ENCODE measurements around the gene EPC1.

Gene EPC1

GRCh38 chr10:32323051-32323450 is 23.9 kb downstream of the EPC1 start:
- H3K4me1 Mint-ChIP-seq = peaks cover 61% of the 10 kb centered on the region
- H3K27me3 Mint-ChIP-seq (ENCODE audit: low read depth) = no peaks in the 10 kb centered on the region
- peaks cover 24% of the 10 kb centered on the region for H3K36me3 Mint-ChIP-seq (ENCODE audit: low read depth)
- H3K4me3 Mint-ChIP-seq = no peak overlapping the region
- no peak for TF ChIP-seq CTCF (IDR thresholded peaks at IDR 0.05; ENCODE audit: unreplicated experiment in 3 of 3)
- H3K9me3 Mint-ChIP-seq = no peaks in the 10 kb centered on the region
- no peak overlapping the region for H3K27ac Mint-ChIP-seq

- H3K36me3 Mint-ChIP-seq (ENCODE audit: low read depth) = peaks cover 30% of the 10 kb centered on the region
- peak overlapping the region in 1 of 3 experiments; percentile 53 for H3K27ac Mint-ChIP-seq
- H3K4me3 Mint-ChIP-seq = no peak overlapping the region
- no peak for TF ChIP-seq CTCF (IDR thresholded peaks at IDR 0.05; ENCODE audit: unreplicated experiment in 3 of 3)
- H3K9me3 Mint-ChIP-seq = no peaks in the 10 kb centered on the region
- H3K27me3 Mint-ChIP-seq (ENCODE audit: low read depth) = no peaks in the 10 kb centered on the region
- H3K4me1 Mint-ChIP-seq = peaks cover 46% of the 10 kb centered on the region
Observed at GRCh38 chr10:32321016-32321631, 25.8 kb downstream of the EPC1 start.

GRCh38 chr10:32318476-32318896 is 28.5 kb downstream of the EPC1 start:
- Mint-ChIP-seq H3K4me1 (peaks cover 50% of the 10 kb centered on the region), H3K9me3 (no peaks in the 10 kb centered on the region), H3K27me3 (ENCODE audit: low read depth) (no peaks in the 10 kb centered on the region), H3K36me3 (ENCODE audit: low read depth) (peaks cover 30% of the 10 kb centered on the region), H3K27ac (no peak overlapping the region), H3K4me3 (no peak overlapping the region)
- no peak for TF ChIP-seq CTCF (IDR thresholded peaks at IDR 0.05; ENCODE audit: unreplicated experiment in 3 of 3)

- Mint-ChIP-seq H3K36me3 (ENCODE audit: low read depth) (peaks cover 30% of the 10 kb centered on the region), H3K4me1 (peaks cover 50% of the 10 kb centered on the region), H3K4me3 (no peak overlapping the region), H3K9me3 (no peaks in the 10 kb centered on the region), H3K27me3 (ENCODE audit: low read depth) (no peaks in the 10 kb centered on the region), H3K27ac (no peak overlapping the region)
- no peak for TF ChIP-seq CTCF (IDR thresholded peaks at IDR 0.05; ENCODE audit: unreplicated experiment in 3 of 3)
Observed at GRCh38 chr10:32317795-32318357, 29.1 kb downstream of the EPC1 start.

GRCh38 chr10:32315424-32315823 is 31.5 kb downstream of the EPC1 start:
- Mint-ChIP-seq H3K4me3 (no peak overlapping the region), H3K27me3 (ENCODE audit: low read depth) (no peaks in the 10 kb centered on the region), H3K9me3 (no peaks in the 10 kb centered on the region), H3K36me3 (ENCODE audit: low read depth) (peaks cover 21% of the 10 kb centered on the region), H3K27ac (no peak overlapping the region), H3K4me1 (peaks cover 30% of the 10 kb centered on the region)
- no peak for TF ChIP-seq CTCF (IDR thresholded peaks at IDR 0.05; ENCODE audit: unreplicated experiment in 3 of 3)

- Mint-ChIP-seq H3K9me3 (no peaks in the 10 kb centered on the region), H3K27me3 (ENCODE audit: low read depth) (no peaks in the 10 kb centered on the region), H3K36me3 (ENCODE audit: low read depth) (peaks cover 21% of the 10 kb centered on the region), H3K27ac (no peak overlapping the region), H3K4me3 (no peak overlapping the region), H3K4me1 (peaks cover 30% of the 10 kb centered on the region)
- TF ChIP-seq CTCF (IDR thresholded peaks at IDR 0.05; ENCODE audit: unreplicated experiment in 3 of 3) = no peak
Observed at GRCh38 chr10:32314588-32314987, 32.4 kb downstream of the EPC1 start.
